Body of pancreas (tissue), 4 donors: ENCODE data around the gene NDUFV3. TPM values are rescaled to one million over a fixed set of nuclear protein-coding genes. Genes with fewer than 3 reads are reported as not detected.

Experiments
- ATAC-seq: fragments of 150-250 bp; one replicate; pipeline ENCODE4 v1.9.1; 2016
- DNase-seq, 4 donors: peaks; one replicate each; pipeline ENCODE4 v3.0.0-alpha.2; 2019
- H3K27ac ChIP-seq, 4 donors: fragments of 200-600 bp; sonication (generic); 1 replicate in 3 of 4; 2 replicates in 1 of 4; pipeline versions ENCODE4 v1.5.1 to v1.6.1; 2016 to 2019; ENCODE audit warnings: mild to moderate bottlenecking in 1 of 4, mixed read lengths in 1 of 4, moderate library complexity in 1 of 4
- H3K27me3 ChIP-seq, 2 donors: fragments of 200-600 bp; sonication (generic); one replicate each; pipeline ENCODE4 v1.6.0; 2016; ENCODE audit warnings: mild to moderate bottlenecking in 1 of 2
- H3K36me3 ChIP-seq, 2 donors: fragments of 200-600 bp; sonication (generic); replicated peaks in 1 of 2; 2 replicates each; pipeline ENCODE4 v1.5.1; 2016; ENCODE audit warnings: low read depth in 2 of 2; ENCODE audit not compliant: insufficient read depth in 1 of 2
- H3K4me1 ChIP-seq: fragments of 200-600 bp; sonication (generic); one replicate; pipeline ENCODE4 v1.6.0; 2016
- H3K4me3 ChIP-seq, 2 donors: fragments of 200-600 bp; sonication (generic); 1 replicate in 1 of 2; 2 replicates in 1 of 2; pipeline ENCODE4 v1.5.1; 2016 to 2019
- H3K9me3 ChIP-seq, 3 donors: fragments of 200-600 bp; sonication (generic); 1 replicate in 2 of 3; 2 replicates in 1 of 3; pipeline ENCODE4 v1.5.1; 2016
- POLR2A ChIP-seq, 3 donors: fragments of 450-650 bp; IDR thresholded peaks; one replicate each; pipeline ENCODE4 v1.6.1; 2016; ENCODE audit warnings: antibody characterized with exemption in 3 of 3, mild to moderate bottlenecking in 2 of 3
- WGBS, 2 donors: methylation state at CpG; one replicate each; pipeline ENCODE4 v1.1.5; 2017; 5-methylcytosine and 5-hydroxymethylcytosine counted together
- intact Hi-C: fragments of 100-400 bp; cut with DNase I; formaldehyde crosslinking; loops from one replicate; pipeline ENCODE4 v1.15.1; 2023
- total RNA-seq, 2 donors: library from RNA; depleted of rRNA; stranded (reverse); fragments of >200 nt; gene quantifications; one replicate each; pipeline ENCODE4 v1.1.0, GENCODE V29; 2016
- TF ChIP-seq, protein P1 (sequence below), 7 experiments: fragments of 450-650 bp in 4 of 7; fragments of 200-600 bp in 3 of 7; sonication (generic) in 3 of 7; IDR thresholded peaks; one replicate each; pipeline ENCODE4 v1.5.1; 2016 to 2019; ENCODE audit warnings: antibody characterized with exemption in 7 of 7

NDUFV3 gene
- total RNA-seq, 2 donors from 2014 or later = 42.3 to 55.0 TPM

DNA sequence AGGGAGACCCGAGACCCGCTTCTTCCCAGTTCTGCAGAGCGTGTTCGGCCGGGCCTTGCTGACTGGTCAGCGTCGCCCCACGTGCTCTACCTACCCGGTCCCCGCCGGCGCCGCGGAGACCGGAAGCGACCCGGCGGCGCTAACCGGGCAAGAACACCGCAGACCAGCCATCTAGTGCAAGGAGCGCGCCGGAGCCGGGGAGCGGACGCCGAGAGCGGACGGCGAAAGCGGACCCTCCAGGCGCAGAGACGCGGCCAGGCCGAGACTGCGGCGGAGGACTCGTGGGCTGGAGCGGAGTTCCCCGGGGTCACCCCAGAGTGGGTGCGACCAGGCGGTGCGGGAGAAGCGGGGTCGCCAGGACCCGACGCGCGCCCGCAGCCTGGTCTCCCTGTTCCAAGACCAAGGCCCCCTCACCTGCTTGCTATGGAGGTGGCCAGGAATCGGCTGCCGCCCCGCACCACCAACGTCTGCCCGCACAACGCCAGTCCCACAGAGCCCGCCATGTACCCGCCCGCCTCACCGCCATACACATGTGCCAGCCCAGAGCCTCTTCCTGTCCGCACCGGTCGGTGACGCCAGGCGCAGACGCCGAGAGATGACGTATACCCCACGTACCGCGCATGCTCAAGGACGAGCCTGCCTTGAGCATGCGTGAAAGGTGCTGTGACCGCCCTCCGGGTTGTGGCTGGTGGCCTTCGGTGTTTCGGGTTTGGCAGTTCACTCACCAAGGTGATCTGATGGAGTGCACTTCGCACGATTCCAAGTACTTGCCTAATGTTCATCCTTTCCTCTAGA lies 13.9 kb upstream of the NDUFV3 start, which contains the start of gene WDR4:
WDR4 (minus strand) TSS at position 547 of the 795 bp plus-strand sequence; CDS start at position 503, 44 bp downstream.
- H3K9me3 ChIP-seq = no peaks in the 10 kb centered on the region
- H3K4me1 ChIP-seq = peaks cover 21% of the 10 kb centered on the region
- intact Hi-C loops = no loop called here
- peak; percentile 98 for ATAC-seq
- peak within 1 kb of the TSS; percentile 39 to 91 (median 82) for H3K27ac ChIP-seq
- peak; percentile 97 to 98 (median 98) for DNase-seq
- 0% methylated on average over 15 to 59 of the region's 80 CpGs for WGBS, 2 donors
- peaks cover 0 to 3% of the 10 kb centered on the region in 2 donors for H3K36me3 ChIP-seq
- peak; percentile 63 to 90 (median 85) for TF ChIP-seq POLR2A (IDR thresholded peaks at IDR 0.05)
- TF ChIP-seq, protein P1, sequence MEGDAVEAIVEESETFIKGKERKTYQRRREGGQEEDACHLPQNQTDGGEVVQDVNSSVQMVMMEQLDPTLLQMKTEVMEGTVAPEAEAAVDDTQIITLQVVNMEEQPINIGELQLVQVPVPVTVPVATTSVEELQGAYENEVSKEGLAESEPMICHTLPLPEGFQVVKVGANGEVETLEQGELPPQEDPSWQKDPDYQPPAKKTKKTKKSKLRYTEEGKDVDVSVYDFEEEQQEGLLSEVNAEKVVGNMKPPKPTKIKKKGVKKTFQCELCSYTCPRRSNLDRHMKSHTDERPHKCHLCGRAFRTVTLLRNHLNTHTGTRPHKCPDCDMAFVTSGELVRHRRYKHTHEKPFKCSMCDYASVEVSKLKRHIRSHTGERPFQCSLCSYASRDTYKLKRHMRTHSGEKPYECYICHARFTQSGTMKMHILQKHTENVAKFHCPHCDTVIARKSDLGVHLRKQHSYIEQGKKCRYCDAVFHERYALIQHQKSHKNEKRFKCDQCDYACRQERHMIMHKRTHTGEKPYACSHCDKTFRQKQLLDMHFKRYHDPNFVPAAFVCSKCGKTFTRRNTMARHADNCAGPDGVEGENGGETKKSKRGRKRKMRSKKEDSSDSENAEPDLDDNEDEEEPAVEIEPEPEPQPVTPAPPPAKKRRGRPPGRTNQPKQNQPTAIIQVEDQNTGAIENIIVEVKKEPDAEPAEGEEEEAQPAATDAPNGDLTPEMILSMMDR (IDR thresholded peaks at IDR 0.05) = peak in 1 of 7 experiments; percentile 21
- H3K4me3 ChIP-seq = peak within 1 kb of the TSS; percentile 61 to 99
- no peaks in the 10 kb centered on the region for H3K27me3 ChIP-seq

DNA sequence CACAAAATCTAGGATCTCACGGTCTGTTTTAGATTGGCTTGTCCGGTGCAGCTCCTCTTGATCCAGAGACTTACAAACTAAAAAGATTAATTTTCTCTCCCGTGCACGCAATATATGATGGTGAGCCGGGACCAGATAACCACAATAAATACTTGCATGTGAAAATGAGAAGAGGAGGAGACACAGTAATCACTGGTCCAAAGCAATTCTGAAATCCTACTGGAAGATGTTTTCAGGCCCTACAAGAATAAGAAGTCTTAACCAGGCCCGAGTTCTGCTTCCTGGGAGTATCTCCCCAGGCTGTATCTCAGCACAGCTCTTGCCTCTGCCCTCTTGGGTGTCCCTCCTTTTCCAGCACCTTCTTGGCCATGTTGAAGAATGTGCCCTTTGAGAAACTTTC lies 12.8 kb upstream of the NDUFV3 start:
- no peaks in the 10 kb centered on the region for H3K36me3 ChIP-seq
- 92 to 97% methylated on average over 6 of the region's 6 CpGs for WGBS, 2 donors
- H3K9me3 ChIP-seq = no peaks in the 10 kb centered on the region
- TF ChIP-seq, protein P1 (IDR thresholded peaks at IDR 0.05) = no peak
- TF ChIP-seq POLR2A (IDR thresholded peaks at IDR 0.05) = no peak
- ATAC-seq (no peak), DNase-seq (no peak)
- no peak overlapping the region for H3K27ac ChIP-seq
- no peaks in the 10 kb centered on the region for H3K27me3 ChIP-seq
- H3K4me1 ChIP-seq = peaks cover 21% of the 10 kb centered on the region
- intact Hi-C loops = no loop called here
- H3K4me3 ChIP-seq = no peak overlapping the region

DNA sequence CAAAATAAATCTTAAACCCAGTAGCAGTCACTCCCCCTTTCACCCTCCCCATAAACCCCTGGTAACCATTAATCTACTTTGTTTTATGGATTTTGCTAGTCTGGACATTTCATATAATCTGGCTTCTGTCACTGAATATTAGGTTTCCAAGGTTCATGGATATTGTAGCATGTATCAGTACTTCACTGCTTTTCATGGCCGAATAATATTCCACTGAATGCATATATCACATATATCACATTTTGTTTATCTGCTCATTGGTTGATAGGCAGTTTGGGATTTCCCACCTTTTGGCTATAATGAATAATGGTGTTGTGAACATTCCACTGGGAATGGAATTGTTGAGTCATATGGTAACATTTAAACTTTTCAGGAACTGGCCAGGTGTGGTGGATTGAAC lies 9.2 kb upstream of the NDUFV3 start:
- Histone ChIP-seq H3K27ac (no peak overlapping the region), H3K27me3 (no peaks in the 10 kb centered on the region), H3K9me3 (no peaks in the 10 kb centered on the region), H3K4me3 (no peak overlapping the region), H3K36me3 (no peaks in the 10 kb centered on the region), H3K4me1 (peaks cover 9% of the 10 kb centered on the region)
- no peak for DNase-seq
- intact Hi-C loops = no loop called here
- WGBS, 2 donors = 40 to 87% methylated on average over 1 of the region's 1 CpG
- TF ChIP-seq POLR2A (IDR thresholded peaks at IDR 0.05) = no peak
- TF ChIP-seq, protein P1 (IDR thresholded peaks at IDR 0.05) = no peak
- ATAC-seq = no peak

DNA sequence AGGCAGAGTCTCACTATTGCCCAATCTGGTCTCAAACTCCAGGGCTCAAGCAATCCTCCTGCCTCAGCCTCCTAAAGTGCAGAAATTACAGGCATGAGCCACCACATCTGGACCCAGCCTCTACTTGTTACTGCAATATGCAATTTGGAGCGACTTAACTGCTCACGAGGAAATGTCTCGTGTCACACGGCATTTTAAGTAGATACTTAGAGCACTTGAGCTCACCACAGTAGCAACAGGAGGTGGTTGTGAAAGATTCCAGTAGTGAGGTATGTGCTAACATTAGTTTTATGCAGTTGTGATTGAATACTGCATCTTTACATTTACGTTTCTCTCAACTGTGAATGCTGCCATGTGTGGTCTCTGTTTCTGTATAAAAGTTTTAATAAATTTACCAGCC lies 5.8 kb upstream of the NDUFV3 start:
- intact Hi-C loops = no loop called here
- ATAC-seq = no peak
- Histone ChIP-seq H3K36me3 (no peaks in the 10 kb centered on the region), H3K4me3 (no peak overlapping the region), H3K9me3 (no peaks in the 10 kb centered on the region), H3K4me1 (peaks cover 3% of the 10 kb centered on the region), H3K27ac (no peak overlapping the region), H3K27me3 (no peaks in the 10 kb centered on the region)
- WGBS, 2 donors = 85 to 92% methylated on average over 5 of the region's 5 CpGs
- TF ChIP-seq POLR2A (IDR thresholded peaks at IDR 0.05) = no peak
- TF ChIP-seq, protein P1 (IDR thresholded peaks at IDR 0.05) = no peak
- DNase-seq = no peak
